ENCODE results near the gene EFNB1.

The EFNB1 gene

GRCh38 chrX:68827848-68828624, 785 bp upstream of the EFNB1 start:
- peak; percentile 25 for DNase-seq

- no peak for DNase-seq
Observed at GRCh38 chrX:68829582-68830418, 979 bp downstream of the EFNB1 start.

GRCh38 chrX:68830419-68831404, 1.9 kb downstream of the EFNB1 start:
- no peak for DNase-seq

- DNase-seq, result no peak
Observed at GRCh38 chrX:68831405-68832100, 2.7 kb downstream of the EFNB1 start.

GRCh38 chrX:68832101-68832416, 3.2 kb downstream of the EFNB1 start:
- DNase-seq, result no peak

- no peak for DNase-seq
Observed at GRCh38 chrX:68832516-68833447, 4.0 kb downstream of the EFNB1 start.

- DNase-seq, result no peak
Observed at GRCh38 chrX:68833448-68833805, 4.6 kb downstream of the EFNB1 start.

GRCh38 chrX:68833855-68834331, 5.1 kb downstream of the EFNB1 start:
- no peak for DNase-seq

- DNase-seq, result no peak
Observed at GRCh38 chrX:68834371-68835103, 5.7 kb downstream of the EFNB1 start.

GRCh38 chrX:68835104-68835442, 6.3 kb downstream of the EFNB1 start:
- no peak for DNase-seq

GRCh38 chrX:68835468-68835867, 6.6 kb downstream of the EFNB1 start:
- no peak for DNase-seq

GRCh38 chrX:68837119-68837518, 8.3 kb downstream of the EFNB1 start:
- no peak for DNase-seq

- DNase-seq, result no peak
Observed at GRCh38 chrX:68838571-68838910, 9.7 kb downstream of the EFNB1 start.

- no peak for DNase-seq
Observed at GRCh38 chrX:68839771-68840170, 10.9 kb downstream of the EFNB1 start.

- no peak for DNase-seq
Observed at GRCh38 chrX:68840256-68840655, 11.4 kb downstream of the EFNB1 start.

GRCh38 chrX:68841251-68842049, 12.6 kb downstream of the EFNB1 start:
- DNase-seq, result no peak

GRCh38 chrX:68842351-68842750, 13.5 kb downstream of the EFNB1 start:
- DNase-seq, result no peak

GRCh38 chrX:68842781-68843581, 14.2 kb downstream of the EFNB1 start:
- DNase-seq, result no peak

GRCh38 chrX:68843992-68844391, 15.2 kb downstream of the EFNB1 start:
- no peak for DNase-seq
